ENCODE results near the gene MED26.

Gene MED26

GRCh38 chr19:16537111-16537510, 90.9 kb downstream of the MED26 start:
- DNase-seq (ENCODE audit: low read depth in 2 of 2) = no peak

GRCh38 chr19:16536130-16536529, 91.9 kb downstream of the MED26 start:
- DNase-seq (ENCODE audit: low read depth in 2 of 2) = no peak

DNA sequence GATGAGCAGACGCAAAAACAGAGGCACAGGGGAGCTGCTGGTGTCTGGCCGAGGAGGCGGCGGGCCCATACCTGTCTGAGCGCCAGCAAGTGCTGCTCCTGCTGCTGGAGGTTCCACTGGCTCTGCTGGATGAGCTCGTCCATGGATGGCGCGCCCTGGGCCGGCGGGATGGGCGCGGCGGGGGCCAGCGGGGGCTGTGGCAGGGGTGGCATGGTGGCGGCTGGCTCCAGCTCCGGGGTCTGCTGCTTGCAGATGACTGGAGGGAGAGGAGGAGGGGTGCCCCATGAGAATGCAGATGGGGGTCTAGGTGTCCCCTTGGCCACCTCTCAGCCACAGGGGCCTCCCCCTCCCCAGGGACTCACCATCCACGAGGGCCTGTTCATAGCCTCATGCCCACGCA, 92.6 kb downstream of the MED26 start:
- no peak for DNase-seq (ENCODE audit: low read depth in 2 of 2)

GRCh38 chr19:16532440-16533234, 95.4 kb downstream of the MED26 start:
- no peak for DNase-seq (ENCODE audit: low read depth in 2 of 2)

DNA sequence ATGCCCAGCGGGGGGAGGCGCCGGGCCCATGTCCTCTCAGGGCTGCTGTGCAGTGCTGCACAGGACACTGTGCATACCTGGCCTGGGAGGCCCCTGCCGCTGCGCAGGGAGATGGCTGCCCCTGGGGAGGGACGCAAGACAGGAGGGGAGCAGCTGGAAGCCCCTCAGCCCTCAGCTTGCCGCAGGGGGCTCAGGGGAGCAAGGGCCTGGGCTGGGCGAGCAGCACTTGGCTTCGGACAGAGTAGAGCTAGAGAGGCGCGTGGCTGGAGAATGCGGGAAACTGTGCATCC, 96.7 kb downstream of the MED26 start:
- DNase-seq (ENCODE audit: low read depth in 2 of 2) = no peak

GRCh38 chr19:16530540-16531379, 97.2 kb downstream of the MED26 start:
- no peak for DNase-seq (ENCODE audit: low read depth in 2 of 2)

- DNase-seq (ENCODE audit: low read depth in 2 of 2) = no peak
Observed at GRCh38 chr19:16529466-16530144, 98.4 kb downstream of the MED26 start.

DNA sequence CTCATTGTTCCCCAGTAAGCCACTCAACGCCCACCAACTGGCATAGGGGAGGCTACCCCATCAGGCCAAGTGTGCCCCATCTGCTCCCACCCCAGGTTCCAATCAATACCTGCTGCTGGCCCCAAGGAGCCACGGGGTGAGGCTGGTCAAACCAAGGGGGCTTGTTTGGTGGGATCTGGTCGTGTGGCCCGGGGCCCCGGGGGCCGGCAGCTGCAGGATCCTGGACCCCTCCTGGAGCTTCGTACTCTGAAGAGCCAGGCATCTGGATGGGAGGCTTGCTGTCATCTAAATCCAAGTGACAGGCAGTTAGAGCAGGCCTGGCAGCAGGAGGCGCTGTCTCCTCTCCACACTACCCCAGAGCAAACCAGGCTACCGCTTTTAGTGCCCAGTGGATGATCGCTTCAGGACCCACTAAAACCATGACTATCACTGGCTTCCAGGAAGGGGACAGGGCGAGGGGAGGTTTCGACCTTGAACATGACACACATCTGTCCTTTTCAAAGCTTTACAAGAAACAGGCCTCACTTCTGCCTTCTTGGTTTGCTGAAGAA, 100.0 kb downstream of the MED26 start:
- DNase-seq (ENCODE audit: low read depth in 2 of 2) = no peak

DNA sequence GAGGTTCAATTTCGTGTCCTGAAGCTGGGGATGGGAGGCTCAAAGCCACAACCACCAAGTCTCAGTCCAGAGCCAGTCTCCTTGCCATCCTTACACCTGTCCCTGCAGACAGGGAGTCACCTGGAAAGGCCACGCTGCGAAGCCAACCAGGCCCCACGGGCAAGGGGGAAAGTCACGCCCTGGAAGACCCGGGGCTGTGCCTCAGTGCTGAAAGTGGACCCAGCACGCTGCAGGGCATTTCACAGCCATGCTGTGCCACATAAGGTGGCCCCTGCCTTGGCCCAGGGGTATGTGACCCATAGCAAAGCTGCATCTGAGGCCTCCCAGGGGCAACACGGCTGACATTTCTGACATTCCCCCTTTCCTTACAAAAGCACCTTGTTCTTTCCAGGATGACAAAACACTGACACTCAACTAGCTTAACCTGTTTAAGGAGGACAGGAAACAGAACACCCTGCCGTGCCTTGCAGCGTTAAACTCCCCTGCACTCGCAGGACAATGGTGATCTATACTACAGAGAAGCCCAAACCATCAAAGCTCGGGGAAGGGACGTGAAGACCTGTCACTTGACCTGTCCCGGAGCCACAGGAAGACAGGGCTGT, 100.6 kb downstream of the MED26 start:
- no peak for DNase-seq (ENCODE audit: low read depth in 2 of 2)

DNA sequence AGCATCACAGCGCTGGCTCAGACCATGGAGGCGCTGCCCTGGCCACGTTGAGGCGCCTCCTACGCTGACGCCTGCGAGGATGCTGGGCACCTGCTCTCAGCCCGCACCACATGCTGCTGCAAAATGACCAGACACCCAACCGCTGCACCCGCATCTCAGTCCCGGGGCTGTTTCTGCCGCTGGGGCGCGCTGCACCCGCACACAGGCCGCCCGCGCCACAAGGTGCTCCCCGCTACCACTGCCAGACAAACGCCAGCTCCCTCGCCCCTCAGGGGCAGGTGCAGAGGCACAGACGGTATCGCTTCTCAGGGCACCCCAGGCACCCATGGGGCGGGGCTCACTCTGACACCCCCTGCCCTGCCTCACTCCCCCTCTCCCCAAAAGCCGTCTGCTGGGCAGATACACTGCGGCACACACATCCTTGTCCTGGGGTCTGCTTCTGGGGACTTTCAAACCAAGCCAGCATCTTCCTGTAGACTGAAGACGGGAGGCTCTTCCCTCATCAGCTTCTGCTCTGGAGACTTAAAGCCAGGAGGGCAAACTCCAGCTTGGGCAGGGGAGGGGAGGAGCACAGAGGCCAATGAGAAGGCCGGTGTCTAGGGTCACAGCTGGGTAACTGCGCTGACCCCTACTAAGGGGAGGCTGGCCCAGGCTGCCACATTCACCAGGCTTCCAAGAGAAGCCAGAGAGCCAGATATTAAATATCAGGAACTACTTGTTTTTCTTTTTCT, 102.1 kb downstream of the MED26 start:
- no peak for DNase-seq (ENCODE audit: low read depth in 2 of 2)

DNA sequence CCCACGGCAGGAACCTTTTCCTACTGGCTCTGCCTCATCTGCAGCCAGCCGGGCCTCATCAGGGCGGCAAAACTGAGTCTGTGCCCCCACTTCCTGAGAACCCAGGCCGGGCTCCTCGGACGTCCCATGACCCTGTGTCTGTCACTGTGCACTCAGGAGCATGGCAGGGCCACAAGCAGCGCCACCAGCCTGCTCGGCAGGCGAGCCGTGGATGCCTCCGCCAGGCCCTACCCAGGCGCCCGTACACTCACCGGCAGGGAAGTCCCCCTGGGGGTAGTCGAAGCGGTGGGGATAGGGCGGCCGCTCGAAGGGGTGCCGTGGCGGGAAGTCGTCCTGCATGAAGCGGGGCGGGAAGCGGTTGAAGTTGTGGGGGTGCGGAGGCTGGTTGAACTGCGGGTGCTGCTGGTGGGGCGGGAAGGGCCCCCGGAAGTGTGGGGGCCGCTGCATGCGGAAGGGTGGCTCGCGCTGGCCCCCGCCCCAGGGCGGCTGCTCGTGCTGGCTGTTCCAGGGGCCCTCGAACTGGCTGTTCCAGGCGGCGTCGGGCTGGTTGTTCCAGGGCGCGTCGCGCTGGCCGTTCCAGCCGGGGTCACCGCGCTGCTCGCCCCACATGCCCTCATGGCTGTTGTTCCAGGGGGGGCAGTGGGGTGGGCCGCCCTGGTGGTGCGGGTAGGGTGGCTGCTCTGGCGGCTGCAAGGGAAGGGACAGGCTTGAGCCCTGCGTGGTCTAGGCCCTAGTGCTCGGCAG, 102.8 kb downstream of the MED26 start:
- DNase-seq (ENCODE audit: low read depth in 2 of 2) = no peak

Measured in activated CD8-positive, alpha-beta memory T cell treated with anti-CD3 and anti-CD28 coated beads for 4 hours (primary cell).